SW 1271 (cell line): ENCODE measurements around the gene NDUFA1.
"Not testable (repeated sequence)": the region's sequence is repeated elsewhere in the genome, so short reads cannot be mapped to it uniquely, and the experiment has no call there.

Experiments
- DNase-seq, 2 experiments: peaks; one replicate each; lab custom pipeline; 2025; lab: John Stamatoyannopoulos, UW

The NDUFA1 gene

GRCh38 chrX:119871599-119872395, at the start of gene NDUFA1, which contains the start of gene RNF113A:
TSS of gene NDUFA1 (plus strand) at chrX:119871832. CDS start at chrX:119871912, 80 bp downstream.
TSS of gene RNF113A (minus strand) at chrX:119871733. CDS start at chrX:119871613, 120 bp downstream.
- DNase-seq = peak; percentile 15 to 74

DNA sequence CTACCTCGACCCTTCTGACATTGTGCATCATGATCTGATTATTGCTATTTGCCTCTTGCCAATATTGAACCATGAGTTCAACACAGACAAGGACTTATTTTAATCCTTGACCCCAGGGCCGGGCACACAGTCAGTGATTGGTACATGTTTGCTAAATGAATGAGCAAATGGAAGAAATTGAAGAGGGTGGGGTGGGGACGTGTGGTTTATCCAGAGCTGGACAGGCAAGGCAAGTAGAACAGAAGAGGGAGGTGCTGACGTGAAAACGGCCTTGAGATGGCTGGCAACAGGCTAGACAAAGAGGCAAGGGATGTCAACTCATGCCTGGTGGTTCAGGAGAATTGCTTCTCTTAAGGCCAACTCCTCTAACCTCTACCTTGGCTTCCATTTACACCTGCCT, 47.4 kb upstream of the NDUFA1 start:
- not testable (repeated sequence) for DNase-seq

GRCh38 chrX:119826399-119826959, 45.2 kb upstream of the NDUFA1 start:
- DNase-seq = no peak

GRCh38 chrX:119828446-119828845, 43.2 kb upstream of the NDUFA1 start:
- no peak for DNase-seq

DNA sequence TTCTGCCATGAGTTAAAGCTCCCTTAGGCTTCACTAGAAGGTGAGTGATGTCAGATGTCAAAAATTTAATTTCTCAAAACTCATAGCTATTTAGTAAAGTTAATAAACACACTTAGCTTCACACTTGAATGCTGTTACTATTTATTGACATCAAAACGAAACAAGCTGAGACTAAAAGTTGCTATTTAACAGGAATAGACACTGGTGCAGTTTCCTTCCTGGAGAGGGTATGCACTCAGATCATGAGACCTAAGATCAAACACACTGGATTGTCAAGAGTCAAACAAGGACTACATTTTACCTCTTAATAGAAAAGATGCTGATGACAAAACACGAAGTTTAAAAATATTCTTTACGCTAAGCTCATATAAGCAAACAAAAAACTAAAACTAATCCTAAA, 37.7 kb upstream of the NDUFA1 start:
- DNase-seq = no peak

GRCh38 chrX:119852382-119853353, 19.0 kb upstream of the NDUFA1 start, which contains the start of gene UPF3B:
TSS of gene UPF3B (minus strand) at chrX:119852963. CDS start at chrX:119852928, 35 bp downstream.
- DNase-seq = peak; percentile 68 to 83

DNA sequence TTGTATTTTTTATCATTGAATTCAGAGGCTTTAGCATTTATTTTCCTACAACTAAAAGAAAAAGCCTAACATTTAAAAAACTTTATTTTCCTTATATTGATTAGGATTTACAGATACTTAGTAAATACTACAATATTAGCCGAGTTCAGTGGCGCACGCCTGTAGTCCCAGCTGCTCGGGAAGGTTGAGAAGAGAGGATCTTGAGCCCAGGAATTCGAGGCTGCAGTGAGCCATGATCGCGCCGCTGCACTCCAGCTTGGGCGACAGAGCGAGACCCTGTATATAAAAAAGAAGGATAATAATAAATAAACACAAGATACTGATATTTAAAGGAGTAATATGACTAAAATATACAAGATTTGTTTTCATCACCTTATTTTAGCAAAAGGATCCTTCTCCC, 18.2 kb upstream of the NDUFA1 start:
- DNase-seq = no peak

GRCh38 chrX:119870626-119871131, 953 bp upstream of the NDUFA1 start:
- DNase-seq = peak in 1 of 2 experiments; percentile 16

DNA sequence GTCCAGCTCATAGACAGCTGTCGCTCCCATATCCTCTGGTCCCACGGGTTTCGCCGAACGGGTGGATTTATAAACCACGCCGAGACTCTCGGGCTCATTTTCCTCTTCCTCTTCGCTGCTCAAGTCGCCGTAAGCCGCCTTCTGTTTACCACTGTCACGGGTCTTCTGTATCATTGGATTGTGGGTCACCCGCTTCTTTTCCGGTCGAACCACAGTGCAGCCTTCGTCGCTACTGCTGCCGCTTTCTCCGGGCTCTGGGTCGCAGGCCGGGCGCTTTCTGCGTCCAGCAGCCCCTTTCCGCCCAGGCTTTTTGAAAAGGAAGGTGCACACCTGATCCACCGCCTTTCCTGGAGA, 410 bp upstream of the NDUFA1 start:
- DNase-seq = no peak

GRCh38 chrX:119878740-119879139, 7.1 kb downstream of the NDUFA1 start:
- no peak for DNase-seq

- DNase-seq = no peak
Observed at GRCh38 chrX:119880076-119880475, 8.4 kb downstream of the NDUFA1 start.

- peak in 1 of 2 experiments; percentile 17 for DNase-seq
Observed at GRCh38 chrX:119880552-119881437, 9.2 kb downstream of the NDUFA1 start.

DNA sequence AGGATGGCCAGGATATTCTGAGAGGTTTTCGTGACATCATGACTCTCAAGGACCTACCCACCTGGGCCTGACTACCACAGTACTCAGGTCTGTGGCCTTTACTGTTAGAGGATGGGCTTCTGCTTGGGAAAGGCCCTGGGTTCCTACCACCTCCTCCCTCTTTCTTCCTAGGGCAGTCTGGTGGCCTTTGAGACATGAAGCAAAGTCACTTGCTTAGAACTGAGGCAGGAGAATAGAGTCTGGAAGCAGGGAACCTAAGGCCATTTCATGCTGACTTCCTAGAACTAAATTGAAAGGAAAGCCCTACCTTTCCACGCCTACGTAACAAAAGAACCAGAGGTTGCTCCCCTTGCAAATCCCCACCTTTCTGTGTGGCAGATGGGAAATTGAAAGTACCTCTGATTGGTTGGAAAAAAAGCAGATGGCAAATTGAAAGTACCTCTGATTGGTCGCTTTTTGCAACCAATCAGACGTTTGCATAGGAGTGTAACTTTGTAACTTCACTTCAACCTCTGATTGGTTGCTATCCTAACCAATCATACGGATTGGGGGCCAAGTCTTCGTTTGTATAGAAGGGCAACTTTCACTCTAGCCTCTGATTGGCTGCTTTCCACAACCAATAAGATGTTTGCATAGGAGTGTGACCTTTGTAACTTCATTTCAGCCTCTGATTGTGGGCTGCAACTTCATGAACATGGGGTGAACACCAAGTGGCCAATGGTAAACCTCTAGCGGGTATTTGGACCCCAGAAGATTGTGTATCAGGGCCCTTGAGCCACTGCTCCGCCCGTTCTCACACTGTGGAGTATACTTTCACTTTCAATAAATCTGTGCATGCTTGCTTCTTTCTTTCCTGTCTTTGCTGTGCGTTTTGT, 14.2 kb downstream of the NDUFA1 start:
- no peak for DNase-seq

DNA sequence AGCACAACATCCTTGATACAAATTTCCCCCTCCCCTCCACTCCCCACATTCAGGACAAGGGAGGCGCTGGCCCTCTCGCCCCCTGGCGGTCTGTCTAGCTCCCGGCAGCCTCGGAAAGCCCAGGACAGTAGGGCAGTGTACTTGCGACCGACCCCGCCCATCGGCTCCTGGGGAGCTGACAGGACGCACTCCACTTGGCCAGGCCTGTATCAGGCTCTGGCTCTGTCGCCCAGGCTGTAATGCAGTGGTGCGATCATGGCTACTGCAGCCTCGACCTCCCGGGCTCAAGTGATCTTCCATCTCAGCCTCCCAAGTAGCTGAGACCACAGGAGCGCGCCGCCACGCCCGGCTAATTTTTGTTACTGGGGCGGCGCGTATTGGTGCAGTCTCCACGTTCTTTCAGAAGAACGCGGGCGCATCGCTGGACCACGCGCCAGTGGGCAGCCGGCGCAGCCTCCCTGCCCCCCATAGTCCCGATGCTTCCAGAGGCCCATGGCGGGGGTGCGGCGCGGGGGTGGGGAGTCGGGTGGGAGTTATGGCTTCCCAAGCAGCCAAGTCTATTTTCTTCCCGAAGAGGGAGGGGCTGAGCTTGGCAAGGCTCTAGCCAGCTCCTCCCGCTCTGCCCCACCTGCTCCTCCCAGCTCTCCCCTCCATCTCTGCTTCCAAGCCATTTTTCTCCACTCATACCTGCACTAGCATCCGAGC, 16.2 kb downstream of the NDUFA1 start:
- peak; percentile 26 to 47 for DNase-seq

DNA sequence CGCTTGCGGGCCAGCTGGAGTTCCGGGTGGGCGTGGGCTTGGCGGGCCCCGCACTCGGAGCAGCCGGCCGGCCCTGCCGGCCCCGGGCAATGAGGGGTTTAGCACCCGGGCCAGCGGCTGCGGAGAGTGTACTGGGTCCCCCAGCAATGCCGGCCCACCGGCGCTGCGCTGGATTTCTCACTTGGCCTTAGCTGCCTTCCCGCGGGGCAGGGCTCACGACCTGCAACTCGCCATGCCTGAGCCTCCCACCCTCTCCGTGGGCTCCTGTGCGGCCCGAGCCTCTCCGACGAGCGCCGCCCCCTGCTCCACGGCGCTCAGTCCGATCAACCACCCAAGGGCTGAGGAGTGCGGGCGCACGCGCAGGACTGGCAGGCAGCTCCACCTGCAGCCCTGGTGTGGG, 19.0 kb downstream of the NDUFA1 start:
- not testable (repeated sequence) for DNase-seq

GRCh38 chrX:119891961-119892692, 20.5 kb downstream of the NDUFA1 start:
- not testable (repeated sequence) for DNase-seq

GRCh38 chrX:119895843-119896326, 24.3 kb downstream of the NDUFA1 start, which contains the start of gene AKAP14:
TSS of gene AKAP14 (plus strand) at chrX:119895893. CDS start at chrX:119903224, 7,331 bp downstream.
- DNase-seq = no peak

- DNase-seq = no peak
Observed at GRCh38 chrX:119899125-119899524, 27.5 kb downstream of the NDUFA1 start.
